SK-N-SH treated with all-trans-retinoic acid at 6 μM for 48 hours (cell line): ENCODE measurements around the gene PRKG1.

Source experiments
- ARNTL ChIP-seq: fragments of 450-650 bp; formaldehyde crosslinking; IDR thresholded peaks from 2 replicates; pipeline ENCODE4 v1.5.0; 2020; ENCODE audit warnings: low read depth, mild to moderate bottlenecking, moderate library complexity, borderline replicate concordance
- BACH2 ChIP-seq: fragments of 250-450 bp; sonication (Bioruptor Pico); IDR thresholded peaks from 2 replicates; pipeline ENCODE4 v1.9.0; 2021; ENCODE audit warnings: mild to moderate bottlenecking, borderline replicate concordance
- PATZ1 ChIP-seq: fragments of 250-450 bp; sonication (Bioruptor Pico); IDR thresholded peaks from 2 replicates; pipeline ENCODE4 v1.8.0; 2020; ENCODE audit warnings: mild to moderate bottlenecking, moderate library complexity, borderline replicate concordance
- POU6F1 ChIP-seq: fragments of 250-450 bp; sonication (Bioruptor Pico); IDR thresholded peaks from 2 replicates; pipeline ENCODE4 v1.8.0; 2021; ENCODE audit warnings: low read depth, mild to moderate bottlenecking, moderate library complexity, borderline replicate concordance
- SNAI2 ChIP-seq: fragments of 250-450 bp; sonication (Bioruptor Pico); IDR thresholded peaks from 2 replicates; pipeline ENCODE4 v1.5.0; 2020; ENCODE audit warnings: mild to moderate bottlenecking, moderate library complexity
- ZC3H10 ChIP-seq: fragments of 250-450 bp; sonication (Bioruptor Pico); IDR thresholded peaks from 2 replicates; pipeline ENCODE4 v1.5.1; 2021; ENCODE audit warnings: mild to moderate bottlenecking, moderate library complexity
- ZFP3 ChIP-seq: fragments of 250-450 bp; sonication (Bioruptor Pico); IDR thresholded peaks from 2 replicates; pipeline ENCODE4 v1.5.0; 2020; ENCODE audit warnings: mild to moderate bottlenecking, moderate library complexity
- ZFP30 ChIP-seq: fragments of 450-650 bp; formaldehyde crosslinking; IDR thresholded peaks from 2 replicates; pipeline ENCODE4 v1.5.0; 2022; ENCODE audit warnings: mild to moderate bottlenecking, moderate library complexity
- ZNF70 ChIP-seq: fragments of 450-650 bp; formaldehyde crosslinking; IDR thresholded peaks from 2 replicates; pipeline ENCODE4 v1.5.0; 2020; ENCODE audit warnings: mild to moderate bottlenecking, moderate library complexity
- TF ChIP-seq, protein P1 (sequence below): fragments of 250-450 bp; sonication (Bioruptor Pico); IDR thresholded peaks from 2 replicates; pipeline ENCODE4 v1.5.1; 2021; ENCODE audit warnings: mild to moderate bottlenecking, moderate library complexity

DNA sequence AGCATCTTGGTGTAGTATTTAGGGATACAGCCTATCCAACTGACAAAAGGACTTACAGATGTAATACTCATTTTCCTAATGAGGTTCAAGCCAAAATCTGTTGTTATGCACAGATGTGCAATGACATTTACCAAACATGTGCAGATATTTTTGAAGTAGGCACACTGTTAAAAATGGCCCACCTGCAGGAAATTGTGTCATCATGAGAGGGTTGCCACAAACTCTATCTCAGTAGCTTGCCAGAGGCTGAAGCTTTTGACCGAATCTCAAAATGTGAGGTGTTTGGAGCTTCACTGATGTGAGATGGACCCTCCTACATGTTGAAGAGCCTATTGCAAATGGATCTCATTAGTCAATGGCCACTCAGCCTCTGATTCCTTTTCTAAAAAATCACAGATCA lies 714.8 kb downstream of the PRKG1 start:
- TF ChIP-seq ZNF70, result no peak
- TF ChIP-seq PATZ1 (CRISPR knock-in tag), result no peak
- no peak for TF ChIP-seq ZC3H10
- TF ChIP-seq ZFP3, result no peak
- no peak for TF ChIP-seq BACH2 (CRISPR knock-in tag)
- no peak for TF ChIP-seq ZFP30 (CRISPR knock-in tag)
- TF ChIP-seq, protein P1, sequence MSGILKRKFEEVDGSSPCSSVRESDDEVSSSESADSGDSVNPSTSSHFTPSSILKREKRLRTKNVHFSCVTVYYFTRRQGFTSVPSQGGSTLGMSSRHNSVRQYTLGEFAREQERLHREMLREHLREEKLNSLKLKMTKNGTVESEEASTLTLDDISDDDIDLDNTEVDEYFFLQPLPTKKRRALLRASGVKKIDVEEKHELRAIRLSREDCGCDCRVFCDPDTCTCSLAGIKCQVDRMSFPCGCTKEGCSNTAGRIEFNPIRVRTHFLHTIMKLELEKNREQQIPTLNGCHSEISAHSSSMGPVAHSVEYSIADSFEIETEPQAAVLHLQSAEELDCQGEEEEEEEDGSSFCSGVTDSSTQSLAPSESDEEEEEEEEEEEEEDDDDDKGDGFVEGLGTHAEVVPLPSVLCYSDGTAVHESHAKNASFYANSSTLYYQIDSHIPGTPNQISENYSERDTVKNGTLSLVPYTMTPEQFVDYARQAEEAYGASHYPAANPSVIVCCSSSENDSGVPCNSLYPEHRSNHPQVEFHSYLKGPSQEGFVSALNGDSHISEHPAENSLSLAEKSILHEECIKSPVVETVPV (CRISPR knock-in tag), result no peak
- TF ChIP-seq ARNTL (CRISPR knock-in tag), result no peak
- no peak for TF ChIP-seq SNAI2 (CRISPR knock-in tag)
- TF ChIP-seq POU6F1 (CRISPR knock-in tag), result no peak
